Liver (tissue), 9 donors: ENCODE results near the gene MRPS7. TPM values are rescaled to one million over a fixed set of nuclear protein-coding genes. Genes with fewer than 3 reads are reported as not detected.

Source experiments
- DNase-seq: peaks from one replicate; pipeline ENCODE4 v3.0.0-alpha.2; 2017; ENCODE audit warnings: low spot score
- H3K27ac ChIP-seq, 2 donors: one replicate each; pipeline ENCODE4 v1.7.0; 2013; ENCODE audit warnings: inconsistent platforms in 2 of 2, low read length in 2 of 2, control low read depth in 1 of 2, low read depth in 1 of 2, mild to moderate bottlenecking in 1 of 2
- H3K27me3 ChIP-seq, 4 donors: one replicate each; pipeline versions ENCODE4 v1.6.1 to v1.7.0; 2013; ENCODE audit warnings: low read length in 3 of 4, inconsistent platforms in 1 of 4, mild to moderate bottlenecking in 1 of 4, moderate library complexity in 1 of 4; ENCODE audit not compliant: control insufficient read depth in 4 of 4, insufficient read depth in 4 of 4
- H3K36me3 ChIP-seq, 4 donors: one replicate each; pipeline versions ENCODE4 v1.6.1 to v1.7.0; 2013; ENCODE audit warnings: low read length in 3 of 4, mild to moderate bottlenecking in 3 of 4, low read depth in 1 of 4, moderate library complexity in 1 of 4; ENCODE audit not compliant: control insufficient read depth in 4 of 4, insufficient read depth in 3 of 4
- H3K4me1 ChIP-seq, 4 donors: one replicate each; pipeline versions ENCODE4 v1.6.1 to v1.7.0; 2013; ENCODE audit warnings: low read length in 3 of 4, mild to moderate bottlenecking in 3 of 4, moderate library complexity in 1 of 4; ENCODE audit not compliant: control insufficient read depth in 4 of 4, insufficient read depth in 4 of 4
- H3K4me3 ChIP-seq, 3 donors: one replicate each; pipeline versions ENCODE4 v1.6.1 to v1.7.0; 2013; ENCODE audit warnings: low read length in 3 of 3, control low read depth in 1 of 3, low read depth in 1 of 3, mild to moderate bottlenecking in 1 of 3
- H3K9ac ChIP-seq, 2 donors: one replicate each; pipeline ENCODE4 v1.7.0; 2013; ENCODE audit warnings: low read length in 2 of 2, mild to moderate bottlenecking in 2 of 2, moderate library complexity in 2 of 2, control low read depth in 1 of 2, low read depth in 1 of 2
- H3K9me3 ChIP-seq, 4 donors: one replicate each; pipeline versions ENCODE4 v1.6.1 to v1.7.0; 2013; ENCODE audit warnings: low read length in 3 of 4; ENCODE audit not compliant: control insufficient read depth in 4 of 4
- EGR1 ChIP-seq, 2 donors: IDR thresholded peaks; 2 replicates each; pipeline ENCODE4 v1.6.1; 2016 to 2018; ENCODE audit warnings: antibody characterized with exemption in 2 of 2, low read depth in 2 of 2
- FOXA1 ChIP-seq: IDR thresholded peaks from 2 replicates; pipeline ENCODE4 v1.6.1; 2016; ENCODE audit warnings: antibody characterized with exemption
- FOXA2 ChIP-seq: IDR thresholded peaks from 2 replicates; pipeline ENCODE4 v1.6.1; 2016; ENCODE audit warnings: antibody characterized with exemption
- HNF4A ChIP-seq, 2 donors: conservative IDR thresholded peaks; 2 replicates each; pipeline ENCODE4 v1.6.1; 2016; ENCODE audit warnings: antibody characterized with exemption in 2 of 2, mild to moderate bottlenecking in 2 of 2
- HNF4G ChIP-seq: IDR thresholded peaks from 2 replicates; pipeline ENCODE4 v1.6.1; 2016; ENCODE audit warnings: antibody characterized with exemption
- JUND ChIP-seq, 2 donors: IDR thresholded peaks; 2 replicates each; pipeline ENCODE4 v1.6.1; 2016; ENCODE audit warnings: antibody characterized with exemption in 2 of 2
- NR2F2 ChIP-seq: IDR thresholded peaks from 2 replicates; pipeline ENCODE4 v1.6.1; 2016; ENCODE audit warnings: antibody characterized with exemption
- RAD21 ChIP-seq, 2 donors: IDR thresholded peaks; 2 replicates each; pipeline ENCODE4 v1.6.1; 2016; ENCODE audit warnings: antibody characterized with exemption in 2 of 2, mild to moderate bottlenecking in 2 of 2
- RXRA ChIP-seq, 2 donors: IDR thresholded peaks; 2 replicates each; pipeline ENCODE4 v1.6.1; 2017 to 2018; ENCODE audit warnings: antibody characterized with exemption in 2 of 2, mild to moderate bottlenecking in 1 of 2
- SP1 ChIP-seq: IDR thresholded peaks from 2 replicates; pipeline ENCODE4 v1.6.1; 2018; ENCODE audit warnings: antibody characterized with exemption, mild to moderate bottlenecking
- TAF1 ChIP-seq: conservative IDR thresholded peaks from 2 replicates; pipeline ENCODE4 v1.6.1; 2016; ENCODE audit warnings: antibody characterized with exemption, mild to moderate bottlenecking
- YY1 ChIP-seq: IDR thresholded peaks from 2 replicates; pipeline ENCODE4 v1.6.1; 2016; ENCODE audit warnings: antibody characterized with exemption, mild to moderate bottlenecking
- WGBS: extraction: QIAGEN DNeasy Blood & Tissue Kit; methylation state at CpG from one replicate; pipeline ENCODE4 v1.1.7; 2013; 5-methylcytosine and 5-hydroxymethylcytosine counted together
- polyA plus RNA-seq, 2 donors: library from polyadenylated mRNA; stranded (reverse) in 1 of 2; unstranded in 1 of 2; fragments of 200-250 nt in 1 of 2; fragments of >200 nt in 1 of 2; fragmentation: Nextera tagmentation in 1 of 2; extraction: Ambion mirVana in 1 of 2; gene quantifications; one replicate each; pipeline versions ENCODE4 v1.2.1 to v1.2.3, GENCODE V29; 2013 to 2015
- total RNA-seq, 2 donors: library from RNA; depleted of rRNA; stranded (reverse); fragments of >200 nt; gene quantifications; one replicate each; pipeline ENCODE4 v1.2.3, GENCODE V29; 2014
- TF ChIP-seq, protein P1 (sequence below): IDR thresholded peaks from 2 replicates; pipeline ENCODE4 v1.6.1; 2016; ENCODE audit warnings: antibody characterized with exemption
- TF ChIP-seq, protein P2 (sequence below): IDR thresholded peaks from 2 replicates; pipeline ENCODE4 v1.6.1; 2016; ENCODE audit warnings: antibody characterized with exemption
- TF ChIP-seq, protein P3 (sequence below): fragments of 150-350 bp; IDR thresholded peaks from 2 replicates; pipeline ENCODE4 v1.5.1; 2017; ENCODE audit warnings: improper control_type of control experiment, low read depth, low read length; ENCODE audit not compliant: missing input control
- TF ChIP-seq, protein P4 (sequence below): IDR thresholded peaks from 2 replicates; pipeline ENCODE4 v1.6.1; 2016; ENCODE audit warnings: antibody characterized with exemption, mild to moderate bottlenecking
- TF ChIP-seq, protein P5 (sequence below): IDR thresholded peaks from 2 replicates; pipeline ENCODE4 v1.6.1; 2016; ENCODE audit warnings: antibody characterized with exemption
- donor health status: healthy.
- donor health status: healthy.
- donor health status: healthy.
- donor health status: healthy.
- donor health status: healthy.

Gene MRPS7
- total and polyA plus RNA-seq, 4 donors = 24.1 to 58.9 (median 39.4) TPM

DNA sequence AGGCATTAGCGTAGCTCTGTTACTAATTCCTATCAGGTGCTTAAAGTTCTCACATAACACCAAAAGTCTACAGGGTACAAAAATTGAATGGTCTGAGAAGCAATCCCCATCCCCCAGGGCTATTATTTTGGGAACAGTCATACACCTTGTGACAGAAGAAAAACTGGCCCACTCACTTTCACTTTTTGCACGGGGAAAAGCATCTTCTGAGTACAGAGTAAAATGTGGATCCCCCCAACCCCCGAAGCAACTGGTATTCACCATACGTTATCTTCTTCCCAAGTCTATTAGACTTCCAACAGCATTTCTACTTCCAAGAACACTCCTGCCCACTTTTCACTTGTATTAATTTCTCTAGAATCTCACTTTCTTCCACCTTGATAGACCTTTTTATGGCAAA lies 12.1 kb upstream of the MRPS7 start:
- Histone ChIP-seq H3K27me3 (no peaks in the 10 kb centered on the region), H3K9me3 (no peaks in the 10 kb centered on the region), H3K36me3 (peaks cover 3 to 21% (median 9%) of the 10 kb centered on the region in 4 donors), H3K9ac (no peak overlapping the region), H3K27ac (no peak overlapping the region), H3K4me3 (no peak overlapping the region), H3K4me1 (peaks cover 0 to 4% (median 0%) of the 10 kb centered on the region in 4 donors)
- WGBS = 82% methylated on average over 4 of the region's 4 CpGs
- TF ChIP-seq NR2F2 (no peak), HNF4A (conservative IDR thresholded peaks at IDR 0.05) (no peak), YY1 (no peak), HNF4G (no peak), FOXA2 (no peak), SP1 (no peak), TAF1 (no peak)
- TF ChIP-seq, protein P1, sequence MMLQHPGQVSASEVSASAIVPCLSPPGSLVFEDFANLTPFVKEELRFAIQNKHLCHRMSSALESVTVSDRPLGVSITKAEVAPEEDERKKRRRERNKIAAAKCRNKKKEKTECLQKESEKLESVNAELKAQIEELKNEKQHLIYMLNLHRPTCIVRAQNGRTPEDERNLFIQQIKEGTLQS = no peak
- TF ChIP-seq, protein P2, sequence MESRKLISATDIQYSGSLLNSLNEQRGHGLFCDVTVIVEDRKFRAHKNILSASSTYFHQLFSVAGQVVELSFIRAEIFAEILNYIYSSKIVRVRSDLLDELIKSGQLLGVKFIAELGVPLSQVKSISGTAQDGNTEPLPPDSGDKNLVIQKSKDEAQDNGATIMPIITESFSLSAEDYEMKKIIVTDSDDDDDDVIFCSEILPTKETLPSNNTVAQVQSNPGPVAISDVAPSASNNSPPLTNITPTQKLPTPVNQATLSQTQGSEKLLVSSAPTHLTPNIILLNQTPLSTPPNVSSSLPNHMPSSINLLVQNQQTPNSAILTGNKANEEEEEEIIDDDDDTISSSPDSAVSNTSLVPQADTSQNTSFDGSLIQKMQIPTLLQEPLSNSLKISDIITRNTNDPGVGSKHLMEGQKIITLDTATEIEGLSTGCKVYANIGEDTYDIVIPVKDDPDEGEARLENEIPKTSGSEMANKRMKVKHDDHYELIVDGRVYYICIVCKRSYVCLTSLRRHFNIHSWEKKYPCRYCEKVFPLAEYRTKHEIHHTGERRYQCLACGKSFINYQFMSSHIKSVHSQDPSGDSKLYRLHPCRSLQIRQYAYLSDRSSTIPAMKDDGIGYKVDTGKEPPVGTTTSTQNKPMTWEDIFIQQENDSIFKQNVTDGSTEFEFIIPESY = no peak
- no peak for DNase-seq

DNA sequence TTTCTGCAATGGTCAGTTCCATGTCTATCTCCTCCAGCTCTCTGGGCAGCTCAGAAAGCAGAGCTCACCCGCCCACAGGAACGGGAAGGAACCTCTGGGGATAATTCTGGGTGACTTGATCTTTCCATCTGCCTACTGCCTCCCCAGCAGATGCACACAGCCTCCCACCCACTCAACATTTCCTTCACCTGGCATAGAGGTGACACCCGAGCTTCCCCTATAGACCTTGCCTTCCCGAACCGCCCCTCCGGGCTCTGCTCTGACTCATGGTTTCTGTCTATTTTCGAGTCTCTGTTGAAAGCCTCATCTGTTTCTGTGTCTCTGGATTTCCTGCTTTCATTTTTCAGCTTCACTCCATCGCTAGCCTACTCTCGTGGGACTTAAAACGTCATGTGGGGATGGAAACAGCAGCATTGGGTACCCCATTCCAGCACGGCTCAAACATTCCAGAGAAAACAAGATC lies 11.6 kb upstream of the MRPS7 start:
- Histone ChIP-seq H3K27me3 (no peaks in the 10 kb centered on the region), H3K27ac (no peak overlapping the region), H3K9me3 (no peaks in the 10 kb centered on the region), H3K4me3 (no peak overlapping the region), H3K9ac (no peak overlapping the region), H3K36me3 (peaks cover under 1 to 16% (median 9%) of the 10 kb centered on the region in 4 donors), H3K4me1 (peaks cover 0 to 4% (median 0%) of the 10 kb centered on the region in 4 donors)
- DNase-seq = no peak
- TF ChIP-seq RXRA (IDR thresholded peaks at IDR 0.05) = no peak
- TF ChIP-seq, protein P3, sequence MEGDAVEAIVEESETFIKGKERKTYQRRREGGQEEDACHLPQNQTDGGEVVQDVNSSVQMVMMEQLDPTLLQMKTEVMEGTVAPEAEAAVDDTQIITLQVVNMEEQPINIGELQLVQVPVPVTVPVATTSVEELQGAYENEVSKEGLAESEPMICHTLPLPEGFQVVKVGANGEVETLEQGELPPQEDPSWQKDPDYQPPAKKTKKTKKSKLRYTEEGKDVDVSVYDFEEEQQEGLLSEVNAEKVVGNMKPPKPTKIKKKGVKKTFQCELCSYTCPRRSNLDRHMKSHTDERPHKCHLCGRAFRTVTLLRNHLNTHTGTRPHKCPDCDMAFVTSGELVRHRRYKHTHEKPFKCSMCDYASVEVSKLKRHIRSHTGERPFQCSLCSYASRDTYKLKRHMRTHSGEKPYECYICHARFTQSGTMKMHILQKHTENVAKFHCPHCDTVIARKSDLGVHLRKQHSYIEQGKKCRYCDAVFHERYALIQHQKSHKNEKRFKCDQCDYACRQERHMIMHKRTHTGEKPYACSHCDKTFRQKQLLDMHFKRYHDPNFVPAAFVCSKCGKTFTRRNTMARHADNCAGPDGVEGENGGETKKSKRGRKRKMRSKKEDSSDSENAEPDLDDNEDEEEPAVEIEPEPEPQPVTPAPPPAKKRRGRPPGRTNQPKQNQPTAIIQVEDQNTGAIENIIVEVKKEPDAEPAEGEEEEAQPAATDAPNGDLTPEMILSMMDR = no peak
- no peak for TF ChIP-seq FOXA1
- TF ChIP-seq, protein P1 = no peak
- no peak for TF ChIP-seq NR2F2
- TF ChIP-seq HNF4A (conservative IDR thresholded peaks at IDR 0.05) = no peak
- TF ChIP-seq EGR1 (IDR thresholded peaks at IDR 0.05; ENCODE audit: low read depth in 2 of 2) = no peak
- no peak for TF ChIP-seq TAF1
- no peak for TF ChIP-seq SP1
- TF ChIP-seq, protein P4, sequence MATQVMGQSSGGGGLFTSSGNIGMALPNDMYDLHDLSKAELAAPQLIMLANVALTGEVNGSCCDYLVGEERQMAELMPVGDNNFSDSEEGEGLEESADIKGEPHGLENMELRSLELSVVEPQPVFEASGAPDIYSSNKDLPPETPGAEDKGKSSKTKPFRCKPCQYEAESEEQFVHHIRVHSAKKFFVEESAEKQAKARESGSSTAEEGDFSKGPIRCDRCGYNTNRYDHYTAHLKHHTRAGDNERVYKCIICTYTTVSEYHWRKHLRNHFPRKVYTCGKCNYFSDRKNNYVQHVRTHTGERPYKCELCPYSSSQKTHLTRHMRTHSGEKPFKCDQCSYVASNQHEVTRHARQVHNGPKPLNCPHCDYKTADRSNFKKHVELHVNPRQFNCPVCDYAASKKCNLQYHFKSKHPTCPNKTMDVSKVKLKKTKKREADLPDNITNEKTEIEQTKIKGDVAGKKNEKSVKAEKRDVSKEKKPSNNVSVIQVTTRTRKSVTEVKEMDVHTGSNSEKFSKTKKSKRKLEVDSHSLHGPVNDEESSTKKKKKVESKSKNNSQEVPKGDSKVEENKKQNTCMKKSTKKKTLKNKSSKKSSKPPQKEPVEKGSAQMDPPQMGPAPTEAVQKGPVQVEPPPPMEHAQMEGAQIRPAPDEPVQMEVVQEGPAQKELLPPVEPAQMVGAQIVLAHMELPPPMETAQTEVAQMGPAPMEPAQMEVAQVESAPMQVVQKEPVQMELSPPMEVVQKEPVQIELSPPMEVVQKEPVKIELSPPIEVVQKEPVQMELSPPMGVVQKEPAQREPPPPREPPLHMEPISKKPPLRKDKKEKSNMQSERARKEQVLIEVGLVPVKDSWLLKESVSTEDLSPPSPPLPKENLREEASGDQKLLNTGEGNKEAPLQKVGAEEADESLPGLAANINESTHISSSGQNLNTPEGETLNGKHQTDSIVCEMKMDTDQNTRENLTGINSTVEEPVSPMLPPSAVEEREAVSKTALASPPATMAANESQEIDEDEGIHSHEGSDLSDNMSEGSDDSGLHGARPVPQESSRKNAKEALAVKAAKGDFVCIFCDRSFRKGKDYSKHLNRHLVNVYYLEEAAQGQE = no peak
- TF ChIP-seq, protein P2 = no peak
- no peak for TF ChIP-seq JUND (IDR thresholded peaks at IDR 0.05)
- no peak for TF ChIP-seq FOXA2
- TF ChIP-seq RAD21 (IDR thresholded peaks at IDR 0.05) = no peak
- TF ChIP-seq, protein P5, sequence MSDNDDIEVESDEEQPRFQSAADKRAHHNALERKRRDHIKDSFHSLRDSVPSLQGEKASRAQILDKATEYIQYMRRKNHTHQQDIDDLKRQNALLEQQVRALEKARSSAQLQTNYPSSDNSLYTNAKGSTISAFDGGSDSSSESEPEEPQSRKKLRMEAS = no peak
- TF ChIP-seq HNF4G = no peak
- no peak for TF ChIP-seq YY1
- 72% methylated on average over 11 of the region's 11 CpGs for WGBS
